GM21381 (cell line): ENCODE measurements around the gene DFFA.
"Not testable (repeated sequence)": the region's sequence is repeated elsewhere in the genome, so short reads cannot be mapped to it uniquely, and the experiment has no call there.

Experiments
- ATAC-seq: cut with Tn5 transposase; IDR thresholded peaks from one replicate; pipeline ENCODE4 v1.9.1; 2021; ENCODE audit warnings: mild to moderate bottlenecking, moderate library complexity; ENCODE audit not compliant: unreplicated experiment

Gene DFFA

DNA sequence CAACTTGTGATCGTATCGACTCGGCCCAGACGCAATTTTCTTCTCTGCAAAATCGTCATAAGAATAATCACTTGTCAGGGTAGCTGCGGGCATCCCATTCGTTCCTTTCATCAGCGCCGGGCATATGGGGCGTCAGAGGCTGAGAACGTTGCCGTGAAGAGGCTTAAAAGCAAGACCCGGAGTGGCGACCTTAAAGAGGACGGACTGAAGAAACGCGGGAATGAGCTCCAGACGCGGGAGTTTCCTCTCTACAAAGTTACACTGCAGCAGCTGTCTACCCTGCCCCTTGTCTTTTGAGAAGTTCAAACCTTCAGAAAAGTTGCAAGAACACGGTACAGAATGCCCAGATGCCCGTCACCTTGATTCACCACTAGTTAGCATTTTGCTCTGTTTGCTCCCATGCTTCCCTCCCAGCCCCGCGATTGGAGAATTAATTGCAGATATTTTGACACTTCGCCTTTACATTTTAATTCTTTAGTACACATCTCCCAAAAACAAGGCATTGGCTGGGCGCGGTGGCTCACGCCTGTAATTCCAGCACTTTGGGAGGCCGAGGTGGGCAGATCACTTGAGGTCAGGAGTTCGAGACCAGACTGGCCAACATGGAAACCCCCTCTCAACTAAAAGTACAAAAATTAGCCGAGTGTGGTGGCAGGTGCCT is 41.1 kb downstream of the DFFA start:
- ATAC-seq: no peak

DNA sequence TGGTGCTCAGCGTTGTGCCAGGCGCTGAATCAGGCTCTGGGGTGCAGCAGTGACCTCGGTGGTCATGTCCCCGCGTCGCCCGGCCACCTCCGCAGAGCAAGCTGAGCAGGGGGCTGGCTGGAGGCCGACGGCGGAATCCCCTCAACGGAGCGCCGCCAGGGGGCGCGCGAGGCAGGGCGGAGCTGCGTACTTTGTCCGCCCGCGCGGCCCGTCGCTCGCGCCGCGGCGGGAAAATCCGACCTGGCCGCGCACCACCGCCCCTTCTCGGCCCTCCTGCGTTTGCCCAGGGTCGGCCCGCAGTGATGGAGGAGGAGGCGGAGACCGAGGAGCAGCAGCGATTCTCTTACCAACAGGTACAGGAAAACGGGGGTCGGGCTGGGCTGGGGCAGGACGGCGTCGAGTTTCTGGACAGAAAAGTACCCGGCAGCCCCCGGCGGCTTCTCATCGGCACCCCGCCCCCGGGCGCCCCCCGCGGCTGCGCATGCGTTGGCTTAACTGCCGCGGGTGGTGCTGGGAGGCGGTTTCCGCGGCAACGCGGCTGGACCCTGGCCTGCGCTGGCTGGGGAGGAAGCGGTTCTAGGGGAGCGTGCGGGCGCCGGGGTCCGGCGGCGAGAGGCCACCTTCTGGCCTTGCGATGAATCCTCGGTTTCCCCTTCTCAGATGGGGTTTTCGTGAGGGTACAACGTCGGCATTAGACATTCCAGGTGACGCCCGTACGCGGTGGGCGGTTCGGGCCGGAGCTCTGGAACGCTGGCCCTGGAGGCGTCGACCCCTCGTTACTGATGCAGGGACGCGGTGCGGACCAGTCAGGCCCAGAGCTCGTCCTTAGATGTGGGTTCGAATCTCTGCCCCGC is 41.9 kb downstream of the DFFA start, which contains the start of gene CENPS:
Gene CENPS (plus strand): TSS at position 218 of the 854 bp plus-strand sequence. CDS start 85 bp downstream, at position 303.
- ATAC-seq: peak; percentile 80

- peak; percentile 20 for ATAC-seq
Observed at GRCh38 chr1:10429868-10430215, 42.5 kb downstream of the DFFA start.

DNA sequence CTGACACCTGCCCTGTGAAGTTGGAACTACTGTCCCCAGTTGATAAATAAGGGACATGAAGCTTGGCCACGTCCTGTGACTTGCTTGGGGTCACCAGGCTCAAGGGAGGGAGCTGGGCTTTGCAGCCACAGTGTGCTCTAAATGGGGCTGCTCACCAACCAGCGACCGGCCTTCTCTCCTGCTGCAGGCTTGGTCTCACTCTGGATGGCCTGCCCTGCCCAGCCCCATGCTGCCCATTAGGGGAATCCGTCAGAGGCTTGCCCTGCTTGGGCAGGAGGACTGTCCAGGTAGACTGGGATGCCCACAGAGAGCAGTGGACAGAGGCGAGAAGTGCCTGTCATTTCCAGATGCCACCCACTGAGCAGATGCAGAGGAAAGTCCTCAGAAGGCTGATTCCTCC is 43.3 kb downstream of the DFFA start:
- no peak for ATAC-seq

- not testable (repeated sequence) for ATAC-seq
Observed at GRCh38 chr1:10426535-10426848, 45.8 kb downstream of the DFFA start.

DNA sequence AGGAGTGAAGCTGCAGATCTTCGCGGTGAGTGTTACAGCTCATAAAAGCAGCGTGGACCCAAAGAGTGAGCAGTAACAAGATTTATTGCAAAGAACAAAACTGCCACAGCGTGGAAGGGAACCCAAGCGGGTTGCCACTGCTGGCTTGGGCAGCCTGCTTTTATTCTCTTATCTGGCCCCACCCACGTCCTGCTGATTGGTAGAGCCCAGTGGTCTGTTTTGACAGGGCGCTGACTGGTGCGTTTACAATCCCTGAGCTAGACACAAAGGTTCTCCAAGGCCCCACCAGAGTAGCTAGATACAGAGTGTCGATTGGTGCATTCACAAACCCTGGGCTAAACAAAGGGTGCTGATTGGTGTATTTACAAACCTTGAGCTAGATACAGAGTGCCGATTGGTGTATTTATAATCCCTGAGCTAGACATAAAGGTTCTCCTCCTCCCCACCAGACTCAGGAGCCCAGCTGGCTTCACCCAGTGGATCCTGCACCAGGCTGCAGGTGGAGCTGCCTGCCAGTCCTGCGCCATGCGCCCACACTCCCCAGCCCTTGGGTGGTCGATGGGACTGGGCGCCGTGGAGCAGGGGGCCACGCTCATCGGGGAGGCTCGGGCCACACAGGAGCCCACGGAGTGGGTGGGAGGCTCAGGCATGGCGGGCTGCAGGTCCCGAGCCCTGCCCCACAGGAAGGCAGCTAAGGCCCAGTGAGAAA is 46.3 kb downstream of the DFFA start:
- ATAC-seq: not testable (repeated sequence)

DNA sequence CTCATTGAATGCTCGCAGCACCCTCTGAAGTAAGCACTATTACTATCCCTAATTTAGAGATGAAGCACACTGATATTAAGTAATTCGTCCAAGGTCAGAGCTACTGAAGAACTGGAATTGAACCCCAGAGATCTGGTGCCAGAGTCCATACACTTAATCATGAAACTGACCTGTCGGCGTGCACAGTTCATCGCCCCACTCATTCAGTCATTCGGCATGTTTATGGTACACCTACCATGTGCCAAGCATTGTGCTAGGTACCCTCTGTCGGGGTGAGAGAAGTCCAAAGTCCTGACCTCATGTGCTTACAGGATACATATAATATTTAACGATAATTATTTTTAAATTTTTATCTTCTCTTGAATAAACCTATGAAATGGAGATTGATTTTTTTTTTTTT is 47.7 kb downstream of the DFFA start:
- ATAC-seq: no peak

DNA sequence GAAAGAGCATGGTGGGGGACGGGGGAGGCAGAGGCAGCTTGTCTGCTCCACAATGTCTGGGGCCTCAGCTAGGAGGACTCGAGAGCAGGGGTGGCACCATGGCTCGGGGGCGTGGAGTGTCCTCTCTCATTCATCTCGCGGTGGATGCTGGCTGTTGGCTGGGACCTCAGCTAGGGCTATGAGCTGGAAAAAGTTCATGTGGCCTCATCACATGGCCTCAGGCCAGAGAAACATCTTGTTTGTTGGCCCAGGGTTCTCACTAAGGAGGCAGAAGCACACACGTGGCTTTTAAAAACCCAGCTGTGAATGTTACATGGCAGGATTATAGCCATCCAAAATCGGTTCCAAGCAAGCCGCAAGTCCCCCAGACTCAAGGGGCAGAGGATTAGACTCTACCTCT is 48.3 kb downstream of the DFFA start:
- no peak for ATAC-seq

- no peak for ATAC-seq
Observed at GRCh38 chr1:10421637-10422036, 50.7 kb downstream of the DFFA start.

GRCh38 chr1:10419351-10419750 is 53.0 kb downstream of the DFFA start:
- no peak for ATAC-seq

- not testable (repeated sequence) for ATAC-seq
Observed at GRCh38 chr1:10418741-10419140, 53.6 kb downstream of the DFFA start.

- ATAC-seq: not testable (repeated sequence)
Observed at GRCh38 chr1:10415967-10416366, 56.4 kb downstream of the DFFA start.

DNA sequence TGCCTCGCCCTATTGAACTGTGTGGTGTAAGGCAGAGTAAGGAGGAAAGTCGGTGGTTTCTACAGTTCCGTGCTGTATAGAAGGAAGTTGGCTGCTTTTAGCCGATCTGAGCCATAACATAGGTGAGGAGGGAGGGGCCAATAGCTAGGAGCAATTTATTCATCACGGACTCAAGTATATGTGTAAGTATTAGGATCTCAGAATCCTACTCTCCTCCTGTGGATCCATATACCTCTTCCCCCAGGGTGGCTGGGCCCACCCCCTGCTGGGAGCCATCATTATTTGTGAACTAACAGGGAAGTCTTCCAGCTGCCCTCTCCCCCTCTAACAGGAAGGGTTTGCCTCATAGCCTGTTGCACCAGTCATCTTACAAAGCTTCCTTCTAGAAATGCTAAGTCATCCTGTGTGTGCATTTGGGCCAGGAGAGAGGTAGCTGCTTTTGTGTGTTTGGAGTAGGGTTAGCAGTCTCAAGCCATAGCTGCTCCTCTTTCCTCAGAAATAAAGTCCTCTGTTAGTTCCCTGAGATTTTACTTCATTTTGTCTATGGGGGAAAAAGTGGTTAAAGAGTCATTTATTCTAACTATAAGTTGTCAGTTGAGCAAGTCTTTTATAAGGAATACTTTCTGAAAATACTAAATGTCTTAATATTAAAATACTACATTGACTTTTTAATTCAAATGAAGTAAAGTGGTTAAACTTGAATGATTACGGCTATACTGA is 57.0 kb downstream of the DFFA start:
- ATAC-seq: no peak

DNA sequence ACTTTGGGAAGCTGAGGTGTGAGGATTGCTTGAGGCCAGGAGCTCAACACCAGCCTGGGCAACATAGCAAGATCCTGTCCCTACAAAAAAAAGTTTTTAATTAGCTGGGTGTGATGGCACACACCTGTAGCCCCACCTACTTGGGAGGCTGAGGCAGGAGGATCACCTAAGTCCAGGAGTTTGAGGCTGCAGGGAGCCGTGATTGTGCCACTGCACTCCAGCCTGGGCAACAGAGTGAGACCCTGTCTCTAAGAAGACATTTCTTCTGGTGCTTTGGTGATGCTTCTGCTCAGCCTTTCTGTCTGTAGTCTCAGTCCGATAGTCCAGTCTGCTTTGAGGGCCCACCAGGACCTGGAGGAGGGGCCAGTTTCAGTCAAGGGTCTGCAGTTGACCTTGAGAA is 65.1 kb downstream of the DFFA start:
- ATAC-seq: no peak
